Cardiac muscle cell (in vitro differentiated cells and primary cell): Measurements from ENCODE around the gene WBP2NL. TPM values are rescaled to one million over a fixed set of nuclear protein-coding genes. Genes with fewer than 3 reads are reported as not detected.
"Not testable (repeated sequence)": the region's sequence is repeated elsewhere in the genome, so short reads cannot be mapped to it uniquely, and the experiment has no call there.

Experiments
- DNase-seq, 2 donors: peaks; one replicate each; pipeline versions ENCODE4 v3.0.0 to v3.0.0-alpha.2; 2010 to 2017; ENCODE audit warnings: low read depth in 1 of 2, low spot score in 1 of 2
- H3K27ac ChIP-seq: fragments of 200-600 bp; sonication (generic); 2 replicates; pipeline ENCODE4 v1.5.1; 2016
- H3K27me3 ChIP-seq: fragments of 200-600 bp; sonication (generic); 2 replicates; pipeline ENCODE4 v1.6.0; 2016; ENCODE audit warnings: control low read depth
- H3K36me3 ChIP-seq: fragments of 200-600 bp; sonication (generic); 2 replicates; pipeline ENCODE4 v1.5.1; 2016; ENCODE audit warnings: control low read depth
- H3K4me1 ChIP-seq: fragments of 200-600 bp; sonication (generic); 2 replicates; pipeline ENCODE4 v1.8.1; 2017; ENCODE audit warnings: low read depth, mild to moderate bottlenecking, mixed run types
- H3K4me3 ChIP-seq: fragments of 200-600 bp; sonication (generic); 2 replicates; pipeline ENCODE4 v1.5.1; 2016; ENCODE audit warnings: mild to moderate bottlenecking
- H3K9me3 ChIP-seq: fragments of 200-600 bp; sonication (generic); 2 replicates; pipeline ENCODE4 v1.5.1; 2017; ENCODE audit warnings: low read depth, mild to moderate bottlenecking, control low read depth
- CTCF ChIP-seq: IDR thresholded peaks from 2 replicates; pipeline ENCODE4 v1.5.1; 2012; ENCODE audit warnings: low read depth, mild to moderate bottlenecking, low read length
- polyA plus RNA-seq: library from polyadenylated mRNA; unstranded; fragments of >200 nt; fragmentation: Nextera tagmentation; extraction: Ambion mirVana; gene quantifications from 2 replicates; pipeline ENCODE4 v1.2.1, GENCODE V29; 2016
- total RNA-seq: library from RNA; depleted of rRNA; stranded (reverse); fragments of >200 nt; gene quantifications from 2 replicates; pipeline ENCODE4 v1.2.3, GENCODE V29; 2016

The WBP2NL gene
- total and polyA plus RNA-seq, 2 experiments from 2014 or later: not detected

DNA sequence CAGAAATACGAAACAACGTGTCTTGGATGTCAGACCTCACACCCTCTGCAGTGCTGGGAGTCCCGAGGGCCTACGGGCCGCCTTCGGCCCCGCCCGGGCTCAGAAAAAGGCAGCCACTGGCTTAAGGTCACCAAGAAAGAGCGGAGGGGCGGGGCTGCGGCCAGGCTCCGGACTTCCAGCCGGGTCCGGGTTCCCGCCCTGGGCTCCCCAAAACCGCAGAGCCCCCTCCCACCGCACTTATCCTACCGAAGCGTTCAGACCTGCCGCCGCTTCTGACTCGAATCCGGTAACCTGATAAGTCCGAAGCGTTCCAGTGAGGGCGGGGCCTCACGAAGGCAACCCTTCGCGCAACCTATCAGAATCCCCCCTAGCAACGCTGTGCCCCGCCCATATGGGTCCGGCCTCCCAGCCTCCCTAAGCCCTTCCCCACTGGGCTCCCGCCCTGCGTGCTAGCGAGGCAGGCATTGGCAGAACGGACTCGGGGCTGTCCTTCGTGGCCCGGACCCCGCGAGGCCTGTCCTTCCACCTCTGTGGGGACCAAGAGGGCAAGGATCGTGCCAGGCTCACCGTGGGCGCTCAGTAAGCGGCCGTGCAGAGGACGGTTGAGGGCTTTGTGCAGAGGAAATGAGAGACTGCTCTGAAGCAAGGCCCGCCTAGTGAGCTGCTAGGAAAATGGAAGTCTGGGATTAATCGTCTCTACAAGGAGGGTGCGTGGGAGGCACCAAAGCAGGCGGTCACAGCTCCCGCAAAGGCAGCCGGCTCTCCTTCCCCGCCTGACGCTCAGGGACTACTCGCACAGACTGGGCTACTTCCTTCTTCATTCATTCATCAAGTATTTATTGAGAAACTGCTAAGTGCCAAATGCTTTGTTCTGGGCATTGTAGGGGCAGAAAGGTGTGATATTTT, 72.2 kb downstream of the WBP2NL start, which contains the start of gene NAGA:
TSS of gene NAGA (minus strand) at position 296 of the 906 bp plus-strand sequence. CDS start 515 bp downstream, outside the sequence.
- H3K9me3 ChIP-seq: no peaks in the 10 kb centered on the region

DNA sequence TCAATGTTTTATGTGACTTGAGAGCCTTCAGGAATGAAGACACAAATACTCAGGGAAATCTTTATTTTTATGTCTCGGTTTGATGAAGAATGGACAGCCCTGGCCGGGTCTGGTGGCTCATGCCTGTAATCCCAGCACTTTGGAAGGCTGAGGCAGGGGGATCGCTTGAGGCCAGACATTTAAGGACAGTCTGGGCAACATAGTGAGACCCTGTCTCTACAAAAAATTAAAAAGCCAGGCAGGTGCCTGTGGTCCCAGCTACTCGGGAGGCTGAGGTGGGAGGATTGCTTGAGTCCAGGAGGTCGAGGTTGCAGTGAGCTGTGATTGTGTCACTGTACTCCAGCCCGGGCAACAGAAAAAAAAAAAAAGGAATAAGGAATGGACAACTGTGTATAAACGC, 72.9 kb downstream of the WBP2NL start:
- not testable (repeated sequence) for H3K9me3 ChIP-seq, H3K4me3 ChIP-seq, H3K36me3 ChIP-seq, H3K27me3 ChIP-seq, DNase-seq
- H3K4me1 ChIP-seq: peaks cover 22% of the 10 kb centered on the region
- peak overlapping the region; percentile 66 for H3K27ac ChIP-seq

More for the DNA sequence above, 72.2 kb downstream of the WBP2NL start, which contains the start of gene NAGA:
- H3K27me3 ChIP-seq: no peaks in the 10 kb centered on the region
- no peaks in the 10 kb centered on the region for H3K36me3 ChIP-seq
- peak within 1 kb of the TSS; percentile 43 for H3K4me3 ChIP-seq
- TF ChIP-seq CTCF: no peak
- H3K4me1 ChIP-seq: peaks cover 22% of the 10 kb centered on the region
- peak; percentile 97 for DNase-seq
- H3K27ac ChIP-seq: peak within 1 kb of the TSS; percentile 66

DNA sequence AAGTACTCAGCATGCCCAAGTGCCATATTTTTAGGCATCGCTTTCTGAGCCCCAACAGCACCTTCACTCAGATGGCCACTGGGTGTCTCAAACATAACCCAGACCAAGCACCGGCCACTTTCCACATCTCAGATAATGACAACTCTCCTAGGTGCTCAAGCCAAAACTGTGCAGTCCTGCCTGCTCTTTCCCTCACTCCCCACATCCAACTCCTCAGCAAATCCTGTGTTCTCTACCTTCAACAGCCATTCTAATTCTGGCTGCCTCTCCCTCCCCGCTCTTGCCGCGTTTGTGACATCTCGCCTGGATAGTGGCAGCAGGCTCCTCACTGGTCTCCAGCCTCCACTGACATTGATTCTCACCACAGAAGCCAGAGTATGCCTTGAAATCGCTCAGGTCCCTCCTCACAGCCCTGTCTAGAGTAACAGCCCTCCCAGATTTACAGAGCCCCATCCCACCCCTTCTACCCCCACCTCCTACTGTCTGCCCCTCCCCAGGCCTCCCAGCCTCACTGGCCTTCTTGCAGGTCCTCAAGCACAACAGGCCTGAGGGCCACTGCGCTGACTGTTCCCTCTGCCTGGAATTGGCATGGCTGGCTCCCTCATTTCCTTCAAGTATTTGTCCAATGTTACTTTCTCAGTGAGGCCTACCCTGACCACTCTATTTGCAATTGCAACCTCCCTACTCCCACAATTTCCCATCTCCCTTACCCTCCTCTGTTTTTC, 74.2 kb downstream of the WBP2NL start:
- TF ChIP-seq CTCF: no peak
- no peaks in the 10 kb centered on the region for H3K36me3 ChIP-seq
- H3K4me1 ChIP-seq: peaks cover 22% of the 10 kb centered on the region
- H3K27me3 ChIP-seq: no peaks in the 10 kb centered on the region
- H3K27ac ChIP-seq: peak overlapping the region; percentile 86
- H3K4me3 ChIP-seq: no peak overlapping the region
- H3K9me3 ChIP-seq: no peaks in the 10 kb centered on the region
- DNase-seq: peak in 1 of 2 donors; percentile 66

DNA sequence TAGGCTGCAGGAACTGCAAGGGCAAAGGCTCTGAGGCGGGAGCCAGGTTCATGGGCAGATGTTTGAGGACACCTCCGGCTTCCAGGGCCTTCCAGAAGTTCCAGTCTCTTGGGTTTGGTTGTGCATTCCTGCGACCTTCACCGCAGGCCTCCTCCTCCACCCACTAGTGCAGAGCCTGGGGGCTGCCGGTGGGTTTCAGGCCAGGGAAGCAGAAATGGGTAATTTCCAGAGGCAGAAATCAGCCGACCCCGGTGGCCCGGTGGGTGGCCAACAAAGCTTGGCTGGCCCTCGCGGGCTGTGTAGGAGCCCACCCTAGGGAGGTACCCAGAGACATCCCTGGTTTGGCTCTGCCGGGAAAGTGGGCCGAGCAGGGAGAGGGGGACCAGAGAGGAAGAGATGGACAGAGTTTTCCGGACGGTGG, 75.0 kb downstream of the WBP2NL start:
- peak overlapping the region; percentile 86 for H3K27ac ChIP-seq
- no peak for TF ChIP-seq CTCF
- peaks cover 22% of the 10 kb centered on the region for H3K4me1 ChIP-seq
- H3K4me3 ChIP-seq: no peak overlapping the region
- no peaks in the 10 kb centered on the region for H3K9me3 ChIP-seq
- no peaks in the 10 kb centered on the region for H3K27me3 ChIP-seq
- no peak for DNase-seq
- H3K36me3 ChIP-seq: no peaks in the 10 kb centered on the region

GRCh38 chr22:42074132-42074811, 75.7 kb downstream of the WBP2NL start, which contains the start of gene PHETA2:
PHETA2 (plus strand) TSS chr22:42074248; CDS start chr22:42077294, 3,046 bp downstream.
- H3K4me1 ChIP-seq: peaks cover 28% of the 10 kb centered on the region

More at GRCh38 chr22:42074132-42074811, 75.7 kb downstream of the WBP2NL start, which contains the start of gene PHETA2:
- no peaks in the 10 kb centered on the region for H3K9me3 ChIP-seq
- H3K36me3 ChIP-seq: no peaks in the 10 kb centered on the region
- peak within 1 kb of the TSS; percentile 86 for H3K27ac ChIP-seq
- DNase-seq: peak; percentile 14 to 63
- H3K27me3 ChIP-seq: no peaks in the 10 kb centered on the region
- H3K4me3 ChIP-seq: no peak within 1 kb of the TSS
- TF ChIP-seq CTCF: peak; percentile 42
